Left cardiac atrium (tissue), 4 donors: ENCODE measurements around the gene GDF7. TPM values are rescaled to one million over a fixed set of nuclear protein-coding genes. Genes with fewer than 3 reads are reported as not detected.

ENCODE experiments used
- ATAC-seq, 2 donors: fragments of 200-7000 bp; cut with Tn5 transposase; one replicate each; pipeline ENCODE4 v1.9.1; 2020; ENCODE audit warnings: mild to moderate bottlenecking in 2 of 2, moderate library complexity in 2 of 2
- DNase-seq: peaks from one replicate; pipeline ENCODE4 v3.0.0-alpha.2; 2020
- intact Hi-C, 2 donors: fragments of 100-400 bp; cut with DNase I; formaldehyde crosslinking; loops; one replicate each; pipeline versions ENCODE4 v1.14.1 to v1.15.1; 2022 to 2023
- total RNA-seq, 2 donors: library from RNA; stranded (reverse); fragmentation: NEBNext Ultra II Directional; extraction: Animal tissue kit (Norgen Biotek cat#: 25700); gene quantifications; one replicate each; pipeline ENCODE4 v1.2.1, GENCODE V29; 2021
- donor health status: DM: no; HTN: yes; CAD: no.
- donor health status: DM: no; HTN: yes; CAD: no; lungs with severe emphysema.
- donor health status: DM: yes; HTN: yes; CAD: no.
- donor health status: Dilated cardiomyopathy.

Gene GDF7
- total RNA-seq, 2 donors from 2014 or later, result 0.32 to 4.8 TPM

GRCh38 chr2:20653695-20654534 lies 13.0 kb upstream of the GDF7 start:
- ATAC-seq (no peak), DNase-seq (no peak)
- intact Hi-C loops, result no loop called here

DNA sequence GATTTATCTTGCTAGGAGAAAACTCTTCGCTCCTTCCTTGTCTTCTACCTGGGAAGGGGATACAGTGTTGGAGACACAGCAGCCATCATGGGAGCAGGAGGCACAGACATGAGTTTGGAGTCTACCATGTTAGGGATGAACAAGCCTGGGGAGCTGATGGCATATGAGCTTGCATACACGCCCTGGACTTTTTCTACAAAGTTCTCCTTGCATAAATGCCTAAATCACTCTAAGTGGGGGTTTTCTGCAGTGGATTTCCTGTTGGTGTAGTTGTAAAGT lies 12.5 kb upstream of the GDF7 start:
- intact Hi-C loops, result no loop called here
- ATAC-seq, result no peak

DNA sequence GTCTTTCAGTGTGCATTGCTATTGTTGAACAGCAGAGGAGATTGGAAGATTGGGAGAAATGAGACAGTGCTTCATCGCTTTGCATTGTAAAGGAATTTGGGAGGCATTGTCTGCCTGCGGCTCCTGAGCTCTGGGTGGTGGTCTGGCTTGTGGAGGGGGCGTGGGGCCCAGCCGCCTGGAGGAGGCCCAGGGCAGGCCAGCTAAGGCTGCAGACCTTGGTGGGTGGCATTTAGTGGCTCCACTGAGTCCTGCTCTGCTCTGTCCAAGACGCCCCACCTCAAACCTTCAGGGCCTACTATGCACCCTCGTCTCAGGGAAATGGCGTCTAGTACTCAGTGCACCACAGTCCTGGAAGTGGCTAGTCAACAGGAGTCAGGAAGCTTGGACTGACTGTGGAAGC lies 10.4 kb upstream of the GDF7 start:
- DNase-seq (no peak), ATAC-seq (no peak)
- intact Hi-C loops, result no loop called here

More for the DNA sequence above, 12.5 kb upstream of the GDF7 start:
- DNase-seq, result no peak

GRCh38 chr2:20657522-20658235 lies 9.3 kb upstream of the GDF7 start:
- no peak for DNase-seq
- intact Hi-C loops, result no loop called here
- ATAC-seq, result no peak

DNA sequence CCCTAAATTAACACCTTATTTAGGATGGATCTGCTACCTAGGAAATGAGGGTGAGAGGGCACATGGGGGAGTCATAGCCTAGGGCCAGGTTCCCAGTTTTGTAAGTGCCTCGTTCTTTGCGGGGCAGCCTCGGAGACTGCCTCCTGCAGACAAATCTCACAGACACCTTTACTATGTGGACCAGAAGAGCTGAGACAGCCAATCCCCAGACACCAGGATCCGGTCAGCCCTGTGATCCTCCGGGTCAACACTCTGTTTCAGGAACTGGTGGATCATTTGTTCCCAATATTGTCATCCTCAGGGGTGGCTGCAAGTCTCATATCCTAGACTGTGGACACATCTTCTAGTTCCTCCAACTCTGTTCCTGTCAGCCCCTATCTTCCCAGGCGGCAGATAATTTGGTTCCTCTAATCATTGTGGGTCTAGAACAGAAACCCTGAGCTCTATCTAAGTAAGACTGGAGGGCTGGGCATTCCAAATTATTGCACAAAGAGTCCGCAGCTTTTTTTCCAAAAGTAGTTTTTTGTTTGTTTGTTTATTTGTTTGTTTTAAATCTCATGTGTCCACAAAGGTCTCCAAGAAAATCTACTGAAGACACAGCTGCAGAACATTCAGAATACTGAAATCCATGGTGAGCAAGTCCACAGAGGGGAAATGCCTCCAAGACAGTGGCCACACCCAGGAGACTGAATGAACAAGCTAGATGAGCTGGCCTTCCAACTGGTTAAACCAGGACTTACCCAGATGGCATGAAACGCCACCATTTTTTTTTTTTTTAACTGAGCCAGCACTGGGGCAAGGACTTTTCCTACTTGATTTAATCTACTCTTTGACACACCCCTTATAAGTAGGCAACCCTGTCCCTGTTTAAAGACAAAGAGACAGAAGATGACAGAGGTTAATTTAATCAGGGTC lies 6.2 kb upstream of the GDF7 start:
- intact Hi-C loops, result loop anchor here in 1 of 2 donors (2.0 kb wide), 1 partner anchor 302 kb away; no protein-coding TSS in a partner anchor
- ATAC-seq (no peak), DNase-seq (no peak)

GRCh38 chr2:20661421-20662307 lies 5.3 kb upstream of the GDF7 start:
- DNase-seq (peak; percentile 66), ATAC-seq (peak; percentile 75 to 80)
- intact Hi-C loops, result loop anchor here (2.0 kb wide), 1 partner anchor 301 kb away; no protein-coding TSS in a partner anchor

GRCh38 chr2:20662308-20662937 lies 4.5 kb upstream of the GDF7 start:
- DNase-seq (no peak), ATAC-seq (no peak)
- intact Hi-C loops, result loop anchor here in 1 of 2 donors (2.0 kb wide), 1 partner anchor 300 kb away; no protein-coding TSS in a partner anchor

DNA sequence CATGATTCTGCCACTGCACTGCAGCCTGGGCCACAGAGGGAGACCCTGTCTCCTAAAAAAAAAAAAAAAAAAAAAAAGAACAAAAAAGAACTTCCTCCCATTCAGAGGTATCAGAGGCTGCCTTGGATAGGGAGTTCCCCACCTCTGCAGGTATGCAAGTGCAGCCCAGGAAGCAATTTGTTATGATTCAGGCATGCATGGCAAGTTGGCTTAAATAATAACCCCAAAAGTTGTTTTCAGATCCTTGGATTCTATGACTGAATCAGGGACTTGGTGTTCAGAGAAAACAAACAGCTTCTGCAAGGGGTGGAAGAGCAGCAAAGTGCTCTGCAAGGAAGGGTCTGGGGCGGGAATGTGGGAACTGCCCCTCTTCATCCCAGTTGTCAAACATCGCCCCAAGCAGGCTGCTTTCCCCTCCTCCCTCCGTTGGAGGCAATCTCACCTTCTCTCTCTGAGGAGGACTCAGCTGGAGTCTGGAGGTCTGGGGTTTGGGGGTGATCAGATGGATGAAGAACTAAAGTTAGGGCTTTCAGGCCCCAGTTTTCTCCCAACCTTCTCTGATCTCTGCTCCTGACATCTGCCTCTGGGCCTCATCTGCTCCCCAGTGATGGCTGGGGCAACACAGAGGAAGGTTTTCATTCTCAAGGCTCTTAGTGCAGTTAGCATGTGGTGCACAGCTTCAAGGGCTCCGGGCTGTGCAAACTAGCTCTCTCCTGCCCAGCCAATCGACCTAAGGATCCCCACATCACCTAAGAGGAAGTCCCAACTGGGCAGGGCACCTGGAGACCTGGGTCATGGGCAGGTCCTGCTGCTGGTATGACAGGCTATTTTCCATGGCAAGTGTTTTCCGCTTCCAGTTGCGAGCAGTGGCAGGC lies 3.5 kb upstream of the GDF7 start:
- DNase-seq, result no peak
- no peak for ATAC-seq
- intact Hi-C loops, result loop anchor here in 1 of 2 donors (2.0 kb wide), 1 partner anchor 299 kb away; no protein-coding TSS in a partner anchor

- intact Hi-C loops, result no loop called here
- DNase-seq (no peak), ATAC-seq (no peak)
Measured at GRCh38 chr2:20664071-20664390, 2.9 kb upstream of the GDF7 start.

DNA sequence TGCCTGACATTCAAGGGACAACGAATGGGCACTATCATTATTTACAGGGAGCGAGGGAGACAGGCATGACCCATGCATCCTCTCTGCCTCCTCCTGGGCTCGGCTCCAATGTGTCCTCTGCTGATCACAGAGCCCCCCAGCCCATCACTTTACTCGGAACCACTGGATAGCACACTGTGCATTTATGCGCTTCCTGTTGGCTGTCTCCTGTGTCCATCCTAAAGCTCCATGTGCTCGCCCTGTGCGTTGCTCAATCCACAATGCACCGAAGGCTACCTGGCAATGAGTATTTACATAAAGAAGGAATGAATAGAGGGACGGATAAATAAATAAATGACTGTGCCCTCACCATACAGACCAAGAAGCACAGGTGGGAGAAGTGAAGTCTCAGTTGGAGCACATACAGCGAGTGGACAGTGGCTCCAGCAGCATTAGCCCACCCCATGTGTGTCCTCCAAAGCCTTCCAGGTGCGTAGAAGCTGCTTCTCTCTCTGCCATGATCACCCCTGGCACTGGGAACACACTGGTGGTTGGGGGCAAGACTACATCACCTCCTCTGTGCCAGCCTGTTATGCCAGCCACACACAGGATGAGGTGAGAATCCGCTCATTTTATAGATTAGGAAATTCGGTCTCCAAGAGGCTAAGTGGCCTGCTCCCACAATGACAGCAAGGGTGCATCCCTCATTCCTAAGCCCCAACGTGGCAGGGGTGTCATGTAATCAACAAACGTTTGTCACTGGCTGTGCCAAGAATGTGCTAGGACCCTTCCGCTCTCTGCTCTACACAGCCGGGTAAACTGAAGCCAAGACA lies 2.3 kb upstream of the GDF7 start:
- no peak for DNase-seq
- ATAC-seq, result no peak
- intact Hi-C loops, result no loop called here

DNA sequence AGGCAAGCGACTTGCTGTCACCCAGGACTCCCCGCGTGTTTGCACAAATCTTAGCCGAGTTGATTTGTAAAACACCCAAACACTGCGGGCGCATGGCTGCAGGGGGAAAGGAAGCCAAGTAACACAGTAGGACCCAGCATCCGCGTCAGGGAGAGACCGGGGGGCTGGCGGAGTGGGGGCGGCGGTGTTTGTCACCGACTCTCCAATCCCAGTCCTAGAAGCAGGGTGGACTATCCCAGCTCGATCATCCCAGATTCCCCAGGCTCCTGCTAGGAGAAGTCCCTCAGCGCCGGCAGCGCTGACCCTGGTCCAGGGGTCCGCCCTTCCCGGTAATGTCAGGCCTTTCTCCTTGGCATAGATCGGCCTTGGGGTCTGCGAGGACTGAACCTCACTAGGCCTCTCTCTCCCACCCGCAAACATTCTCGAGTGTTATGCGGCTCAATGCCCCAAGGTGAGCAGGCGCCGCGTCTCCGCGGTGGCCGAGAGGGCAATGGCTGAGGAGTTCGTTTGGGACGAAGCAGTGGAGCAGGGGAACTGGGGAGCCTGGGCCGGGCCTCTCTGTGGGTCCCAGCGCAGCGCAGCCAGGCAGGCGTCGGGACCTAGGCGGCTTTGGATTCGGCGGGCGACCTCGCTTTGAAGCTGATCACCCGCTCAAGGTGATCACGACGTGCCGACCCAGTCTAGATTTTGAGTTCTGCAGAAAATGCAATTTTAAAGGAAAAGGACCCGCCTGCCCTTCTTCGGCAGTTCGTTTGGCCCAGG lies 1.5 kb upstream of the GDF7 start:
- ATAC-seq, result no peak
- intact Hi-C loops, result no loop called here
- DNase-seq, result no peak

GRCh38 chr2:20666005-20666303 lies 990 bp upstream of the GDF7 start:
- ATAC-seq (peak in 1 of 2 donors; percentile 7), DNase-seq (no peak)
- intact Hi-C loops, result no loop called here

DNA sequence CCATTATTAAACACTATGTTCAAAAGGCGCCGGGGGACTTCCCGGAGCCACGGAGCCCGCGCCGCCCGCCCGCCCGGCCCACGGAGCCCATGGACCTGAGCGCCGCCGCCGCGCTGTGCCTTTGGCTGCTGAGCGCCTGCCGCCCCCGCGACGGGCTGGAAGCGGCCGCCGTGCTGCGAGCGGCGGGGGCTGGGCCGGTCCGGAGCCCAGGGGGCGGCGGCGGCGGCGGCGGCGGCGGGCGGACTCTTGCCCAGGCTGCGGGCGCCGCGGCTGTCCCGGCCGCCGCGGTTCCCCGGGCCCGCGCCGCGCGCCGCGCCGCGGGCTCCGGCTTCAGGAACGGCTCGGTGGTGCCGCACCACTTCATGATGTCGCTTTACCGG lies 197 bp downstream of the GDF7 start:
- no peak for DNase-seq
- intact Hi-C loops, result no loop called here

GRCh38 chr2:20667531-20668401 lies 822 bp downstream of the GDF7 start:
- ATAC-seq (no peak), DNase-seq (no peak)
- intact Hi-C loops, result no loop called here

More for the DNA sequence above, 197 bp downstream of the GDF7 start:
- ATAC-seq, result peak; percentile 13 to 27

DNA sequence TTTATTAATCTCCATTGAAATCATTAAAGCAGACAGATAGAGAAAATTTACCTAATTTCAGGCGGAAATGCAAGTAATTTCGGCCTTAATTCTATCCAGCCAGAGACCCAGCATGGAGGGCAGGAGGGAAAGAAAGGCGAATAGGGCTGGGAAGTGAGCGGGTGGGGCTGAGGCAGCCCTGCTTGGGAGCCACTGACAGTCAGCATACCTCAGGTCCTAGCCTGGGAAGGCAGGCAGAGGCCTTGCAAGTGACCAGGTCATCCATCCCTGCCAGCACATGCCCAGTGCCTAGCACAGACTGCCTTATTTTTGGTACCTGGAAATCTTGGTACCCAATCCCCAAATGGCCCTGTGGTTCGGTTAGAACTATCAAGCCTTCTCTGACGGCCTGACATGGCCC lies 1.5 kb downstream of the GDF7 start:
- DNase-seq (no peak), ATAC-seq (no peak)
- intact Hi-C loops, result no loop called here
